ENCODE measurements around the gene TJAP1. TPM values are rescaled to one million over a fixed set of nuclear protein-coding genes. Genes with fewer than 3 reads are reported as not detected.

Gene TJAP1
- total and polyA plus RNA-seq, 2 of the 8 experiments (the other 6 are each of a cell fraction or from before 2014, with no cell fraction given), result 30.7 to 40.4 TPM

DNA sequence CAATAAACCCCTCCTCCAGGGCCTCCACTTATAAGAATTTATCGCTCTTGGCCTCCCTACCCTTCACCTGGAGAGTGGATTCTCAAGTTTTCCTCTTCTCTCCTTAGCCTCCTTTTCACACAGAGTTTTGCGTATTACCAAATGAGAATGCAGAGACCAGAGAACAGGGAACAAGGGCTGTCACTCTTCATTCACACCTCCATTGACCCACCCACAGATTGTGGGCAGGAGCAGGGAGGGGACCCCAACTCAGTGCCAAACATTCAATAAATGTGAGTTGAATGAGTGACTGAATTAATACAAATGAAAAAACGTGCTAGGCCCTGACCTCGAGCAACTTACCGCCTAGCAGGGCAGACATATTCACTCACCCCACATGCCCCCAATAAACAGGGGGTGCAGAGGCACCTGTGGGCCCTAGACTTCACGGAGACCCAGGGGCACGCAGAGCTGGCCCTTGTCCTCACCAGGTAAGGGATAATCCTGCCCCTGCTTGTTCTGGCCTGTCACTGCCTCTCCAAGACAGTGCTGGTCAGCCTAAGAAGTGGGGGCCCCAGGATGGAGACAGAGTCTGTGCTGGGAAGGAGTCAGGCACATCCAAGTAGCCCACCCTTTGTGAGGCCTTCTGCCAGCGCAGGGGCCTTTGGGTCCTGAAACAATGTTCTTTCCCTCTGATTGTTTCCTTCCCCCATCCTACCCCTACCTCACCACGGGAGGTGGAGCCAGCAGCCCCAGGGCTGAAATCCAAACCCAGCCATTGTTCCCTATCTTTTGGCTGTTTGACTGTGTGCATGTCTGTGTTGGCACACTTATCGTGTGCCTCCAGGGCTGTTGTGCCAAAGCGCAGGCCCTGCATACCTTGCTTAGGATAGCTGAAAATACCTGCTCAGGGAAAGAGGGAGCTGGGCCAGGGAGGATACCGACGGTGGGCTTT, 8.4 kb upstream of the TJAP1 start:
- WGBS, 2 experiments (ENCODE audit: extremely low coverage in 1 of 2, insufficient coverage in 1 of 2, insufficient read length in 1 of 2, insufficient replicate concordance in 2 of 2, low coverage in 1 of 2, low lambda C conversion rate in 2 of 2, missing lambda C conversion rate in 1 of 2), result 84% methylated on average over 13 of the region's 13 CpGs; no CpG with 5 or more reads in 1 of the 2 experiments
- POLR2A ChIA-PET (ENCODE audit: partially characterized antibody), result interaction anchor here (0.7 to 1.5 kb wide), 5 partner anchors 8 to 27 kb away, joined by 3 to 5 read pairs (median 3); partner anchors contain the start of gene TJAP1

More for the DNA sequence above, 8.4 kb upstream of the TJAP1 start:
- H3K18ac ChIP-seq (ENCODE audit: extremely low read depth, low read length), result peak overlapping the region; percentile 24
- H2AK5ac ChIP-seq (ENCODE audit: low read depth, low read length), result no peak overlapping the region
- H3K27me3 ChIP-seq (replicated peaks in 1 of 4; ENCODE audit: control insufficient read depth in 3 of 4, extremely low read depth in 1 of 4, insufficient read depth in 3 of 4, low read length in 3 of 4), result no peaks in the 10 kb centered on the region
- H4K91ac ChIP-seq (replicated peaks; ENCODE audit: insufficient read length, low read length), result no peak overlapping the region
- H2BK120ac ChIP-seq (replicated peaks; ENCODE audit: low read depth, low read length), result no peak overlapping the region
- H3K4ac ChIP-seq (replicated peaks; ENCODE audit: insufficient read length, low read depth, low read length), result peak overlapping the region; percentile 49
- no peaks in the 10 kb centered on the region for H3K9me3 ChIP-seq (ENCODE audit: insufficient read depth in 2 of 2, low read depth in 1 of 2, low read length in 1 of 2)
- no peak overlapping the region for H3K4me3 ChIP-seq (ENCODE audit: extremely low read depth in 1 of 4, insufficient read depth in 2 of 4, low read depth in 3 of 4, low read length in 4 of 4)
- H3K27ac ChIP-seq (ENCODE audit: low read depth, low read length), result no peak overlapping the region
- FAIRE-seq, result no peak
- no peaks in the 10 kb centered on the region for H3K23me2 ChIP-seq (ENCODE audit: low read depth, low read length)
- H4K8ac ChIP-seq (ENCODE audit: extremely low read depth, insufficient read depth, low read length), result peak overlapping the region; percentile 78
- H3K4me1 ChIP-seq (replicated peaks in 1 of 4; ENCODE audit: control insufficient read depth in 3 of 4, insufficient read depth in 4 of 4, low read length in 3 of 4), result peaks cover 0 to 8% (median 5%) of the 10 kb centered on the region in 4 experiments; a peak in 4 of 7 replicates
- peak overlapping the region in 1 of 2 experiments; percentile 5; a peak in 1 of 4 replicates for H3K4me2 ChIP-seq (ENCODE audit: insufficient read depth in 1 of 2, low read depth in 2 of 2, low read length in 2 of 2)
- H3K23ac ChIP-seq (ENCODE audit: insufficient read length), result no peak overlapping the region
- no peak overlapping the region for H4K5ac ChIP-seq (ENCODE audit: insufficient read length, low read depth, low read length)
- no peak overlapping the region; a peak in 1 of 7 replicates for H3K9ac ChIP-seq (replicated peaks in 1 of 4; ENCODE audit: extremely low read depth in 1 of 4, low read depth in 3 of 4, low read length in 3 of 4)
- peak overlapping the region; percentile 15; the same call in 1 of the 2 replicates for H2BK20ac ChIP-seq (ENCODE audit: low read length)
- H2BK12ac ChIP-seq (ENCODE audit: low read depth, low read length), result no peak overlapping the region
- no peak overlapping the region for H3K14ac ChIP-seq (ENCODE audit: insufficient read length)
- H3K79me1 ChIP-seq (ENCODE audit: low read depth, low read length), result no peaks in the 10 kb centered on the region
- CTCF ChIA-PET (ENCODE audit: partially characterized antibody), result interaction anchor here (0.6 to 32.9 kb wide), 8 partner anchors 10 to 178 kb away, joined by 3 to 536 read pairs (median 4); partner anchors contain the start of genes DLK2 and LRRC73
- H2BK5ac ChIP-seq (ENCODE audit: low read depth, low read length), result no peak overlapping the region
- no peaks in the 10 kb centered on the region for H3K79me2 ChIP-seq (ENCODE audit: control insufficient read depth in 1 of 2, insufficient read depth in 2 of 2, low read length in 2 of 2)
- no peak overlapping the region for H3K56ac ChIP-seq (replicated peaks; ENCODE audit: insufficient read length, low read depth, low read length)
- peak overlapping the region; percentile 81; the same call in 1 of the 2 replicates for H2BK15ac ChIP-seq (ENCODE audit: low read length)
- H4K20me1 ChIP-seq (replicated peaks in 1 of 2; ENCODE audit: control insufficient read depth in 1 of 2, insufficient read depth in 2 of 2, low read length in 2 of 2), result no peaks in the 10 kb centered on the region
- H2AFZ ChIP-seq (ENCODE audit: low read length), result peak overlapping the region; percentile 97
- no peak for TF ChIP-seq SIX5 (IDR thresholded peaks at IDR 0.05; ENCODE audit: low read depth, low read length)
- no peak for TF ChIP-seq KDM4A (IDR thresholded peaks at IDR 0.05; ENCODE audit: low read depth, low read length, severe bottlenecking)
- TF ChIP-seq NRF1 (IDR thresholded peaks at IDR 0.05; ENCODE audit: low read depth, low read length), result no peak
- no peak for TF ChIP-seq SRF (IDR thresholded peaks at IDR 0.05; ENCODE audit: low read depth, low read length)
- TF ChIP-seq GTF2F1 (IDR thresholded peaks at IDR 0.05; ENCODE audit: borderline replicate concordance, low read depth, low read length), result no peak
- TF ChIP-seq CTBP2 (IDR thresholded peaks at IDR 0.05; ENCODE audit: borderline replicate concordance, insufficient read depth, insufficient read length, low read length), result no peak
- TF ChIP-seq, protein P1, sequence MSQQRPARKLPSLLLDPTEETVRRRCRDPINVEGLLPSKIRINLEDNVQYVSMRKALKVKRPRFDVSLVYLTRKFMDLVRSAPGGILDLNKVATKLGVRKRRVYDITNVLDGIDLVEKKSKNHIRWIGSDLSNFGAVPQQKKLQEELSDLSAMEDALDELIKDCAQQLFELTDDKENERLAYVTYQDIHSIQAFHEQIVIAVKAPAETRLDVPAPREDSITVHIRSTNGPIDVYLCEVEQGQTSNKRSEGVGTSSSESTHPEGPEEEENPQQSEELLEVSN (IDR thresholded peaks at IDR 0.05), result no peak
- TF ChIP-seq CHD2 (IDR thresholded peaks at IDR 0.05; ENCODE audit: low read length), result no peak
- TF ChIP-seq SP4 (IDR thresholded peaks at IDR 0.05; ENCODE audit: low read length), result no peak
- no peak for TF ChIP-seq MAX (IDR thresholded peaks at IDR 0.05)
- no peak for TF ChIP-seq YY1 (IDR thresholded peaks at IDR 0.05; ENCODE audit: low read depth, low read length)
- no peaks in the 10 kb centered on the region for H3K36me3 ChIP-seq (ENCODE audit: control insufficient read depth in 2 of 4, insufficient read depth in 4 of 4, low read length in 3 of 4)
- no peak for DNase-seq (ENCODE audit: low read depth in 1 of 2, low spot score in 2 of 2)

Data from H1 (cell line).